Liver (tissue), 9 donors: Measurements from ENCODE around the gene BTNL8. TPM values are rescaled to one million over a fixed set of nuclear protein-coding genes. Genes with fewer than 3 reads are reported as not detected.

Experiments used
- DNase-seq: peaks from one replicate; pipeline ENCODE4 v3.0.0-alpha.2; 2017; ENCODE audit warnings: low spot score
- H3K27ac ChIP-seq, 2 donors: one replicate each; pipeline ENCODE4 v1.7.0; 2013; ENCODE audit warnings: inconsistent platforms in 2 of 2, low read length in 2 of 2, control low read depth in 1 of 2, low read depth in 1 of 2, mild to moderate bottlenecking in 1 of 2
- H3K27me3 ChIP-seq, 4 donors: one replicate each; pipeline versions ENCODE4 v1.6.1 to v1.7.0; 2013; ENCODE audit warnings: low read length in 3 of 4, inconsistent platforms in 1 of 4, mild to moderate bottlenecking in 1 of 4, moderate library complexity in 1 of 4; ENCODE audit not compliant: control insufficient read depth in 4 of 4, insufficient read depth in 4 of 4
- H3K36me3 ChIP-seq, 4 donors: one replicate each; pipeline versions ENCODE4 v1.6.1 to v1.7.0; 2013; ENCODE audit warnings: low read length in 3 of 4, mild to moderate bottlenecking in 3 of 4, low read depth in 1 of 4, moderate library complexity in 1 of 4; ENCODE audit not compliant: control insufficient read depth in 4 of 4, insufficient read depth in 3 of 4
- H3K4me1 ChIP-seq, 4 donors: one replicate each; pipeline versions ENCODE4 v1.6.1 to v1.7.0; 2013; ENCODE audit warnings: low read length in 3 of 4, mild to moderate bottlenecking in 3 of 4, moderate library complexity in 1 of 4; ENCODE audit not compliant: control insufficient read depth in 4 of 4, insufficient read depth in 4 of 4
- H3K4me3 ChIP-seq, 3 donors: one replicate each; pipeline versions ENCODE4 v1.6.1 to v1.7.0; 2013; ENCODE audit warnings: low read length in 3 of 3, control low read depth in 1 of 3, low read depth in 1 of 3, mild to moderate bottlenecking in 1 of 3
- H3K9ac ChIP-seq, 2 donors: one replicate each; pipeline ENCODE4 v1.7.0; 2013; ENCODE audit warnings: low read length in 2 of 2, mild to moderate bottlenecking in 2 of 2, moderate library complexity in 2 of 2, control low read depth in 1 of 2, low read depth in 1 of 2
- H3K9me3 ChIP-seq, 4 donors: one replicate each; pipeline versions ENCODE4 v1.6.1 to v1.7.0; 2013; ENCODE audit warnings: low read length in 3 of 4; ENCODE audit not compliant: control insufficient read depth in 4 of 4
- EGR1 ChIP-seq, 2 donors: IDR thresholded peaks; 2 replicates each; pipeline ENCODE4 v1.6.1; 2016 to 2018; ENCODE audit warnings: antibody characterized with exemption in 2 of 2, low read depth in 2 of 2
- FOXA1 ChIP-seq: IDR thresholded peaks from 2 replicates; pipeline ENCODE4 v1.6.1; 2016; ENCODE audit warnings: antibody characterized with exemption
- FOXA2 ChIP-seq: IDR thresholded peaks from 2 replicates; pipeline ENCODE4 v1.6.1; 2016; ENCODE audit warnings: antibody characterized with exemption
- GABPA ChIP-seq, 2 donors: IDR thresholded peaks in 1 of 2; conservative IDR thresholded peaks in 1 of 2; 2 replicates each; pipeline ENCODE4 v1.6.1; 2016; ENCODE audit warnings: antibody characterized with exemption in 2 of 2, mild to moderate bottlenecking in 1 of 2, moderate library complexity in 1 of 2
- HNF4A ChIP-seq, 2 donors: conservative IDR thresholded peaks; 2 replicates each; pipeline ENCODE4 v1.6.1; 2016; ENCODE audit warnings: antibody characterized with exemption in 2 of 2, mild to moderate bottlenecking in 2 of 2
- HNF4G ChIP-seq: IDR thresholded peaks from 2 replicates; pipeline ENCODE4 v1.6.1; 2016; ENCODE audit warnings: antibody characterized with exemption
- JUND ChIP-seq, 2 donors: IDR thresholded peaks; 2 replicates each; pipeline ENCODE4 v1.6.1; 2016; ENCODE audit warnings: antibody characterized with exemption in 2 of 2
- NR2F2 ChIP-seq: IDR thresholded peaks from 2 replicates; pipeline ENCODE4 v1.6.1; 2016; ENCODE audit warnings: antibody characterized with exemption
- RAD21 ChIP-seq, 2 donors: IDR thresholded peaks; 2 replicates each; pipeline ENCODE4 v1.6.1; 2016; ENCODE audit warnings: antibody characterized with exemption in 2 of 2, mild to moderate bottlenecking in 2 of 2
- RXRA ChIP-seq, 2 donors: IDR thresholded peaks; 2 replicates each; pipeline ENCODE4 v1.6.1; 2017 to 2018; ENCODE audit warnings: antibody characterized with exemption in 2 of 2, mild to moderate bottlenecking in 1 of 2
- SP1 ChIP-seq: IDR thresholded peaks from 2 replicates; pipeline ENCODE4 v1.6.1; 2018; ENCODE audit warnings: antibody characterized with exemption, mild to moderate bottlenecking
- YY1 ChIP-seq: IDR thresholded peaks from 2 replicates; pipeline ENCODE4 v1.6.1; 2016; ENCODE audit warnings: antibody characterized with exemption, mild to moderate bottlenecking
- WGBS: extraction: QIAGEN DNeasy Blood & Tissue Kit; methylation state at CpG from one replicate; pipeline ENCODE4 v1.1.7; 2013; 5-methylcytosine and 5-hydroxymethylcytosine counted together
- polyA plus RNA-seq, 2 donors: library from polyadenylated mRNA; stranded (reverse) in 1 of 2; unstranded in 1 of 2; fragments of 200-250 nt in 1 of 2; fragments of >200 nt in 1 of 2; fragmentation: Nextera tagmentation in 1 of 2; extraction: Ambion mirVana in 1 of 2; gene quantifications; one replicate each; pipeline versions ENCODE4 v1.2.1 to v1.2.3, GENCODE V29; 2013 to 2015
- total RNA-seq, 2 donors: library from RNA; depleted of rRNA; stranded (reverse); fragments of >200 nt; gene quantifications; one replicate each; pipeline ENCODE4 v1.2.3, GENCODE V29; 2014
- TF ChIP-seq, protein P1 (sequence below): IDR thresholded peaks from 2 replicates; pipeline ENCODE4 v1.6.1; 2016; ENCODE audit warnings: antibody characterized with exemption, mild to moderate bottlenecking
- TF ChIP-seq, protein P2 (sequence below): IDR thresholded peaks from 2 replicates; pipeline ENCODE4 v1.6.1; 2016; ENCODE audit warnings: antibody characterized with exemption
- TF ChIP-seq, protein P3 (sequence below): IDR thresholded peaks from 2 replicates; pipeline ENCODE4 v1.6.1; 2016; ENCODE audit warnings: antibody characterized with exemption
- TF ChIP-seq, protein P4 (sequence below): IDR thresholded peaks from 2 replicates; pipeline ENCODE4 v1.6.1; 2016; ENCODE audit warnings: antibody characterized with exemption
- donor health status: healthy.
- donor health status: healthy.
- donor health status: healthy.
- donor health status: healthy.
- donor health status: healthy.

Gene BTNL8
- total and polyA plus RNA-seq, 4 donors = 0.14 to 0.67 (median 0.56) TPM

DNA sequence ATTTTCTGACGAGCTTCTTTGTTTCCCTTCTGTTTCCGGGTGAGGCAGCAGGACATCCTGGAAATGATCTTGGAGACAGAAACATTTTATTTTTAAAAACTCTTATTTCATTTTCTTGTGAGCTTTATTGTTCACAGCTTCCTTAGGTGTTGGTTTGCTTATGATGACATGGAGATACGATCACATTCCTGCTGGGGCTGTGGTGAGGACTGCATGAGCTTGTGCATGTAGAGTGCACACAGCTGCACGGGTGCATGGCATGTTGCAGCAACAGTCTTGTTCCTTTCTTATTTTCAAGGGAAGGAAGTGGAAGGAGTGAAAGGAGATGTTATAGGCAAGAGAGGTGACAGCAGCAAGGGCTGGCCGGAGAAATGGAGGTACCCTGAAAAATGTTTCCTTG lies 1.2 kb downstream of the BTNL8 start:
- no peak overlapping the region for H3K27ac ChIP-seq
- WGBS = 74% methylated on average over 5 of the region's 5 CpGs
- no peak overlapping the region for H3K4me3 ChIP-seq
- no peaks in the 10 kb centered on the region for H3K4me1 ChIP-seq
- TF ChIP-seq YY1 (no peak), RAD21 (IDR thresholded peaks at IDR 0.05) (no peak), JUND (IDR thresholded peaks at IDR 0.05) (no peak), NR2F2 (no peak), FOXA1 (no peak), SP1 (no peak), HNF4G (no peak), HNF4A (conservative IDR thresholded peaks at IDR 0.05) (no peak), FOXA2 (no peak), RXRA (IDR thresholded peaks at IDR 0.05) (no peak)
- TF ChIP-seq, protein P1, sequence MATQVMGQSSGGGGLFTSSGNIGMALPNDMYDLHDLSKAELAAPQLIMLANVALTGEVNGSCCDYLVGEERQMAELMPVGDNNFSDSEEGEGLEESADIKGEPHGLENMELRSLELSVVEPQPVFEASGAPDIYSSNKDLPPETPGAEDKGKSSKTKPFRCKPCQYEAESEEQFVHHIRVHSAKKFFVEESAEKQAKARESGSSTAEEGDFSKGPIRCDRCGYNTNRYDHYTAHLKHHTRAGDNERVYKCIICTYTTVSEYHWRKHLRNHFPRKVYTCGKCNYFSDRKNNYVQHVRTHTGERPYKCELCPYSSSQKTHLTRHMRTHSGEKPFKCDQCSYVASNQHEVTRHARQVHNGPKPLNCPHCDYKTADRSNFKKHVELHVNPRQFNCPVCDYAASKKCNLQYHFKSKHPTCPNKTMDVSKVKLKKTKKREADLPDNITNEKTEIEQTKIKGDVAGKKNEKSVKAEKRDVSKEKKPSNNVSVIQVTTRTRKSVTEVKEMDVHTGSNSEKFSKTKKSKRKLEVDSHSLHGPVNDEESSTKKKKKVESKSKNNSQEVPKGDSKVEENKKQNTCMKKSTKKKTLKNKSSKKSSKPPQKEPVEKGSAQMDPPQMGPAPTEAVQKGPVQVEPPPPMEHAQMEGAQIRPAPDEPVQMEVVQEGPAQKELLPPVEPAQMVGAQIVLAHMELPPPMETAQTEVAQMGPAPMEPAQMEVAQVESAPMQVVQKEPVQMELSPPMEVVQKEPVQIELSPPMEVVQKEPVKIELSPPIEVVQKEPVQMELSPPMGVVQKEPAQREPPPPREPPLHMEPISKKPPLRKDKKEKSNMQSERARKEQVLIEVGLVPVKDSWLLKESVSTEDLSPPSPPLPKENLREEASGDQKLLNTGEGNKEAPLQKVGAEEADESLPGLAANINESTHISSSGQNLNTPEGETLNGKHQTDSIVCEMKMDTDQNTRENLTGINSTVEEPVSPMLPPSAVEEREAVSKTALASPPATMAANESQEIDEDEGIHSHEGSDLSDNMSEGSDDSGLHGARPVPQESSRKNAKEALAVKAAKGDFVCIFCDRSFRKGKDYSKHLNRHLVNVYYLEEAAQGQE = no peak
- TF ChIP-seq, protein P2, sequence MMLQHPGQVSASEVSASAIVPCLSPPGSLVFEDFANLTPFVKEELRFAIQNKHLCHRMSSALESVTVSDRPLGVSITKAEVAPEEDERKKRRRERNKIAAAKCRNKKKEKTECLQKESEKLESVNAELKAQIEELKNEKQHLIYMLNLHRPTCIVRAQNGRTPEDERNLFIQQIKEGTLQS = no peak
- TF ChIP-seq, protein P3, sequence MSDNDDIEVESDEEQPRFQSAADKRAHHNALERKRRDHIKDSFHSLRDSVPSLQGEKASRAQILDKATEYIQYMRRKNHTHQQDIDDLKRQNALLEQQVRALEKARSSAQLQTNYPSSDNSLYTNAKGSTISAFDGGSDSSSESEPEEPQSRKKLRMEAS = no peak
- TF ChIP-seq, protein P4, sequence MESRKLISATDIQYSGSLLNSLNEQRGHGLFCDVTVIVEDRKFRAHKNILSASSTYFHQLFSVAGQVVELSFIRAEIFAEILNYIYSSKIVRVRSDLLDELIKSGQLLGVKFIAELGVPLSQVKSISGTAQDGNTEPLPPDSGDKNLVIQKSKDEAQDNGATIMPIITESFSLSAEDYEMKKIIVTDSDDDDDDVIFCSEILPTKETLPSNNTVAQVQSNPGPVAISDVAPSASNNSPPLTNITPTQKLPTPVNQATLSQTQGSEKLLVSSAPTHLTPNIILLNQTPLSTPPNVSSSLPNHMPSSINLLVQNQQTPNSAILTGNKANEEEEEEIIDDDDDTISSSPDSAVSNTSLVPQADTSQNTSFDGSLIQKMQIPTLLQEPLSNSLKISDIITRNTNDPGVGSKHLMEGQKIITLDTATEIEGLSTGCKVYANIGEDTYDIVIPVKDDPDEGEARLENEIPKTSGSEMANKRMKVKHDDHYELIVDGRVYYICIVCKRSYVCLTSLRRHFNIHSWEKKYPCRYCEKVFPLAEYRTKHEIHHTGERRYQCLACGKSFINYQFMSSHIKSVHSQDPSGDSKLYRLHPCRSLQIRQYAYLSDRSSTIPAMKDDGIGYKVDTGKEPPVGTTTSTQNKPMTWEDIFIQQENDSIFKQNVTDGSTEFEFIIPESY = no peak
- no peak for DNase-seq
- H3K27me3 ChIP-seq = no peaks in the 10 kb centered on the region
- H3K9ac ChIP-seq = no peak overlapping the region
- no peaks in the 10 kb centered on the region for H3K36me3 ChIP-seq
- no peaks in the 10 kb centered on the region for H3K9me3 ChIP-seq

DNA sequence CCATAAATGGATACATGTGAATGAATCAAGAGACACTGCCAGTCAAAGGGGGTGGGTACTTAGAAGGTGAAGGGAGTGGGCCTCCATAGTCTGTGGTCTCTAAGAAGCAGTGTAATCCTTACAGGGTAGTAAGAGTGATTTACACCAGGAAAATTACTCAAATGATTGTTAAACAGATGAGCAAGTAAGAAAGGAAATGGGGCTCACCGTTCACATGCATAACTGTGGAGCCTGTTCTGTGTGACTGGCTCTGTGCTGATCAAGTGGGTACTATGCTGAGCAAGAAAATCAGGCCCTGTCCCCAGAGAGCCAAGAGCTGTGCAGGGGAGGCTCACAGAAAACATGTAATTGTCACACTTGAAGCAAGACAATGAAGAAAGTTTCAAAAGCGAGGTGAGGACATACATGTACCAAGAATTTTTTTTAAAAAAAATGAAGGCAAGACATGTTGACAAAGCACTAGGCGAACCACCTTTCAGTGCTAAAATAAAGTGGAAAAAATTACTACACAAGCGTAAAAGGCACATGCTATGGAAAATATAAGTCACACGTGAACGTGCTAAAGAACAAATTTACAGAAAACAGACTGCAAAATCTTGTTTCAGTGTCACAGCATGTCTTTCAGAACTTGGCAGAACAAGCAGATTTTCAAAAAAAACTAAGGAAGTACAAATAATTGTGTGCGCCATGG lies 2.5 kb downstream of the BTNL8 start:
- TF ChIP-seq GABPA (IDR thresholded peaks at IDR 0.05 in 1 of 2, conservative IDR thresholded peaks at IDR 0.05 in 1 of 2) (no peak), RAD21 (IDR thresholded peaks at IDR 0.05) (no peak), FOXA1 (no peak), YY1 (no peak), EGR1 (IDR thresholded peaks at IDR 0.05; ENCODE audit: low read depth in 2 of 2) (no peak), RXRA (IDR thresholded peaks at IDR 0.05) (no peak)
- TF ChIP-seq, protein P2 = no peak
- TF ChIP-seq, protein P4 = no peak
- TF ChIP-seq, protein P3 = no peak
- TF ChIP-seq, protein P1 = no peak
- H3K4me1 ChIP-seq = no peaks in the 10 kb centered on the region
- no peak overlapping the region for H3K4me3 ChIP-seq
- WGBS = 82% methylated on average over 7 of the region's 7 CpGs
- DNase-seq = no peak
- H3K9me3 ChIP-seq = no peaks in the 10 kb centered on the region
- H3K27me3 ChIP-seq = no peaks in the 10 kb centered on the region
- H3K36me3 ChIP-seq = no peaks in the 10 kb centered on the region
- H3K9ac ChIP-seq = no peak overlapping the region
- H3K27ac ChIP-seq = no peak overlapping the region
